Measurements from ENCODE around the gene LYPD6B. TPM values are rescaled to one million over a fixed set of nuclear protein-coding genes. Genes with fewer than 3 reads are reported as not detected.
A peak's percentile ranks its signal among the peaks of the same experiment; 100 is the strongest.

LYPD6B gene
- total RNA-seq, 1 experiment from 2014 or later, result 2.0 TPM

DNA sequence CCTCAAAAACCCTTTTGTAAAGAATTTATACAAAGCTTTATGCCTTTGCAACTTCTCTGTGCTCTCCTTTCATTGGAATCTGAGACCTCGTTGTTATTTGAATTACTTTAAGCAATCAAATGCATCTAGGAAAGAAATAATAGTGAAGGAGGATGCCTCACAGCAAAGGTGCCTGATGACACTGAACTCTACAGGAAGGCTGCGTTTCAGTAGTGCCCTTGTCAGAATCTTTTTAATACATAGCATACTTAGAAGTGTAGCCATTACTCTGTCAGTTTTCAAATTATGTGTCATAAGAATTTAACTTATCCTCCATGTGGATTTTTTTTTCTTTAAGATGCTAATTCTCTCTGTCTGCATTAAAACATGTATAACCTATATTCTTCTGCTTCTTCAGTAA is 9.6 kb upstream of the LYPD6B start:
- H3K27me3 ChIP-seq (ENCODE audit: insufficient read depth, low read length), result no peaks in the 10 kb centered on the region
- H2BK20ac ChIP-seq (ENCODE audit: low read depth, low read length, poor library complexity, severe bottlenecking), result no peak overlapping the region
- peaks cover 6% of the 10 kb centered on the region for H3K27me3 Mint-ChIP-seq (ENCODE audit: low read depth)
- no peak overlapping the region for H3K9ac ChIP-seq (ENCODE audit: extremely low read depth, insufficient read length, low read length)
- H3K27ac ChIP-seq (ENCODE audit: insufficient read length, low read depth, low read length), result no peak overlapping the region
- TF ChIP-seq, protein P1, sequence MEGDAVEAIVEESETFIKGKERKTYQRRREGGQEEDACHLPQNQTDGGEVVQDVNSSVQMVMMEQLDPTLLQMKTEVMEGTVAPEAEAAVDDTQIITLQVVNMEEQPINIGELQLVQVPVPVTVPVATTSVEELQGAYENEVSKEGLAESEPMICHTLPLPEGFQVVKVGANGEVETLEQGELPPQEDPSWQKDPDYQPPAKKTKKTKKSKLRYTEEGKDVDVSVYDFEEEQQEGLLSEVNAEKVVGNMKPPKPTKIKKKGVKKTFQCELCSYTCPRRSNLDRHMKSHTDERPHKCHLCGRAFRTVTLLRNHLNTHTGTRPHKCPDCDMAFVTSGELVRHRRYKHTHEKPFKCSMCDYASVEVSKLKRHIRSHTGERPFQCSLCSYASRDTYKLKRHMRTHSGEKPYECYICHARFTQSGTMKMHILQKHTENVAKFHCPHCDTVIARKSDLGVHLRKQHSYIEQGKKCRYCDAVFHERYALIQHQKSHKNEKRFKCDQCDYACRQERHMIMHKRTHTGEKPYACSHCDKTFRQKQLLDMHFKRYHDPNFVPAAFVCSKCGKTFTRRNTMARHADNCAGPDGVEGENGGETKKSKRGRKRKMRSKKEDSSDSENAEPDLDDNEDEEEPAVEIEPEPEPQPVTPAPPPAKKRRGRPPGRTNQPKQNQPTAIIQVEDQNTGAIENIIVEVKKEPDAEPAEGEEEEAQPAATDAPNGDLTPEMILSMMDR (conservative IDR thresholded peaks at IDR 0.05), result no peak
- no peak overlapping the region for H3K14ac ChIP-seq (ENCODE audit: insufficient read depth, low read length)
- H3K36me3 Mint-ChIP-seq (ENCODE audit: insufficient read depth in 1 of 3, low read depth in 3 of 3), result no peaks in the 10 kb centered on the region; a peak in 1 of 7 replicates
- no peaks in the 10 kb centered on the region for H3K9me3 Mint-ChIP-seq
- no peak for DNase-seq
- H2AK5ac ChIP-seq (ENCODE audit: insufficient read length, low read length), result no peak overlapping the region
- H3K23me2 ChIP-seq (ENCODE audit: insufficient read length, low read depth, low read length, poor library complexity, severe bottlenecking), result no peaks in the 10 kb centered on the region
- H3K18ac ChIP-seq (ENCODE audit: insufficient read length, low read depth, low read length), result no peak overlapping the region
- no peak overlapping the region for H3T11ph ChIP-seq (ENCODE audit: low read length)
- no peak overlapping the region for H4K5ac ChIP-seq (ENCODE audit: insufficient read length, low read depth, low read length)
- no peak overlapping the region for H3K4me2 ChIP-seq (ENCODE audit: insufficient read depth, insufficient read length, low read length)
- no peak overlapping the region for H2BK12ac ChIP-seq (ENCODE audit: insufficient read length, low read depth, low read length)
- no peak overlapping the region for H2AFZ ChIP-seq (ENCODE audit: low read length)
- no peak overlapping the region for H3K23ac ChIP-seq (ENCODE audit: insufficient read length, low read depth, low read length)
- no peaks in the 10 kb centered on the region for H3K79me1 ChIP-seq (ENCODE audit: insufficient read depth, low read depth, low read length, poor library complexity, severe bottlenecking)
- H4K91ac ChIP-seq (ENCODE audit: insufficient read length, low read depth, low read length), result no peak overlapping the region
- H3K56ac ChIP-seq (ENCODE audit: insufficient read length, low read depth, low read length), result no peak overlapping the region
- H3K27ac Mint-ChIP-seq, result peak overlapping the region in 1 of 3 experiments; percentile 40; a peak in 1 of 7 replicates
- H3K9me3 ChIP-seq (ENCODE audit: control insufficient read depth, low read depth, low read length), result no peaks in the 10 kb centered on the region
- no peak overlapping the region for H2BK15ac ChIP-seq (ENCODE audit: low read depth, low read length)
- H3K4me3 Mint-ChIP-seq, result no peak overlapping the region
- no peak overlapping the region for H3K4ac ChIP-seq (ENCODE audit: low read depth, low read length)
- peaks cover 9% of the 10 kb centered on the region for H3K4me1 ChIP-seq (ENCODE audit: insufficient read depth, low read length)
- peaks cover 42 to 46% of the 10 kb centered on the region in 2 experiments for H3K4me1 Mint-ChIP-seq
- no peak overlapping the region for H4K8ac ChIP-seq (replicated peaks; ENCODE audit: insufficient read length, low read depth, low read length)
- WGBS (ENCODE audit: extremely low coverage, insufficient read length, low lambda C conversion rate), result no CpG with 5 or more reads among the region's 2 CpGs
- no peaks in the 10 kb centered on the region for H4K20me1 ChIP-seq (ENCODE audit: control insufficient read depth, insufficient read depth, insufficient read length)
- no peak overlapping the region for H2BK120ac ChIP-seq (ENCODE audit: low read depth, low read length, poor library complexity, severe bottlenecking)
- no peaks in the 10 kb centered on the region for H3K79me2 ChIP-seq (ENCODE audit: insufficient read depth, low read length)
- H2BK5ac ChIP-seq (ENCODE audit: insufficient read length, low read length), result no peak overlapping the region

All from H9 (cell line).